B cell (primary cell): ENCODE measurements around the gene PARVA. TPM values are rescaled to one million over a fixed set of nuclear protein-coding genes. Genes with fewer than 3 reads are reported as not detected.

Experiments
- ATAC-seq: fragments of 200-7000 bp; cut with Tn5 transposase; one replicate; pipeline ENCODE4 v1.10.0; 2021; ENCODE audit warnings: low read depth, mild to moderate bottlenecking, moderate number of reproducible peaks, moderate library complexity
- CTCF ChIA-PET: fragments of 350-600 bp; sonication (Branson Sonifier 250); formaldehyde crosslinking; loops from one replicate; lab custom pipeline; 2021; ENCODE audit warnings: antibody characterized with exemption, inconsistent platforms; lab: Charles Lee
- POLR2A ChIA-PET: fragments of 350-600 bp; sonication (Branson Sonifier 250); formaldehyde crosslinking; loops from one replicate; lab custom pipeline; 2021; ENCODE audit warnings: antibody characterized with exemption; lab: Charles Lee
- DNase-seq: peaks from one replicate; pipeline ENCODE4 v3.0.0; 2013
- H2AFZ ChIP-seq: 2 replicates; pipeline ENCODE4 v1.6.1; 2012; ENCODE audit warnings: mild to moderate bottlenecking, low read depth, low read length; ENCODE audit not compliant: insufficient read depth, poor library complexity, severe bottlenecking
- H3K27ac ChIP-seq, 2 donors: 1 replicate in 1 of 2; 2 replicates in 1 of 2; pipeline ENCODE4 v1.5.1; 2012 to 2013; ENCODE audit warnings: low read length in 2 of 2, mild to moderate bottlenecking in 2 of 2, moderate library complexity in 1 of 2
- H3K27me3 ChIP-seq, 4 experiments: fragments of 200-600 bp in 1 of 4; sonication (generic) in 1 of 4; replicated peaks in 1 of 4; 1 replicate in 2 of 4; 2 replicates in 2 of 4; pipeline versions ENCODE4 v1.6.1 to v1.7.0; 2013 to 2016; ENCODE audit warnings: low read length in 3 of 4, mild to moderate bottlenecking in 2 of 4, mixed read lengths in 1 of 4, moderate library complexity in 1 of 4; ENCODE audit not compliant: insufficient read depth in 4 of 4, control insufficient read depth in 3 of 4; ENCODE audit errors: control extremely low read depth in 1 of 4
- H3K36me3 ChIP-seq, 2 experiments: replicated peaks in 1 of 2; 1 replicate in 1 of 2; 2 replicates in 1 of 2; pipeline versions ENCODE4 v1.6.1 to v1.7.1; 2013; ENCODE audit warnings: low read length in 1 of 2; ENCODE audit not compliant: insufficient read depth in 2 of 2, control insufficient read depth in 1 of 2; ENCODE audit errors: control extremely low read depth in 1 of 2, extremely low read depth in 1 of 2
- H3K4me1 ChIP-seq, 2 donors: fragments of 200-600 bp in 1 of 2; sonication (generic) in 1 of 2; 1 replicate in 1 of 2; 2 replicates in 1 of 2; pipeline versions ENCODE4 v1.5.1 to v1.6.1; 2013 to 2017; ENCODE audit warnings: low read length in 2 of 2; ENCODE audit not compliant: control insufficient read depth in 2 of 2, insufficient read depth in 2 of 2
- H3K4me2 ChIP-seq: replicated peaks from 2 replicates; pipeline ENCODE3; 2012; ENCODE audit warnings: mild to moderate bottlenecking, low read depth, low read length; ENCODE audit not compliant: poor library complexity, severe bottlenecking
- H3K4me3 ChIP-seq, 5 experiments: fragments of 200-600 bp in 1 of 5; sonication (generic) in 1 of 5; 1 replicate in 3 of 5; 2 replicates in 2 of 5; pipeline versions ENCODE4 v1.5.1 to v1.7.0; 2011 to 2016; ENCODE audit warnings: low read length in 4 of 5, mild to moderate bottlenecking in 4 of 5, low read depth in 2 of 5, control low read depth in 1 of 5, moderate library complexity in 1 of 5; ENCODE audit not compliant: insufficient read depth in 1 of 5; ENCODE audit errors: control extremely low read depth in 1 of 5, extremely low read depth in 1 of 5
- H3K79me2 ChIP-seq: fragments of 200-600 bp; sonication (generic); one replicate; pipeline ENCODE4 v1.6.0; 2016; ENCODE audit warnings: low read length; ENCODE audit not compliant: control insufficient read depth, insufficient read depth
- H3K9ac ChIP-seq: fragments of 200-600 bp; sonication (generic); 2 replicates; pipeline ENCODE4 v1.6.1; 2017; ENCODE audit warnings: mild to moderate bottlenecking, low read length, moderate library complexity
- H3K9me3 ChIP-seq, 3 donors: one replicate each; pipeline versions ENCODE4 v1.6.1 to v1.7.1; 2013; ENCODE audit warnings: low read length in 2 of 3; ENCODE audit not compliant: control insufficient read depth in 2 of 3, insufficient read depth in 1 of 3; ENCODE audit errors: control extremely low read depth in 1 of 3
- H4K20me1 ChIP-seq: 2 replicates; pipeline ENCODE4 v1.6.0; 2012; ENCODE audit warnings: mild to moderate bottlenecking, low read length; ENCODE audit not compliant: insufficient read depth, control insufficient read depth, poor library complexity, severe bottlenecking
- H3K27ac Mint-ChIP-seq: one replicate; pipeline ENCODE4 v1.8.0; 2021; ENCODE audit warnings: mixed read lengths
- H3K27me3 Mint-ChIP-seq: one replicate; pipeline ENCODE4 v1.8.0; 2021; ENCODE audit warnings: mixed read lengths
- H3K4me1 Mint-ChIP-seq: one replicate; pipeline ENCODE4 v1.8.0; 2021; ENCODE audit warnings: mixed read lengths
- H3K4me3 Mint-ChIP-seq: one replicate; pipeline ENCODE4 v1.8.0; 2021; ENCODE audit warnings: mixed read lengths
- H3K9me3 Mint-ChIP-seq: one replicate; pipeline ENCODE4 v1.8.0; 2022; ENCODE audit warnings: mixed read lengths; ENCODE audit not compliant: insufficient read depth
- CTCF ChIP-seq: fragments of 200-600 bp; IDR thresholded peaks from one replicate; pipeline ENCODE4 v1.8.0; 2022; ENCODE audit warnings: antibody characterized with exemption, mild to moderate bottlenecking
- EZH2 ChIP-seq: IDR thresholded peaks from 2 replicates; pipeline ENCODE4 v1.6.1; 2012; ENCODE audit warnings: borderline replicate concordance, low read depth, mild to moderate bottlenecking, moderate library complexity, low read length; ENCODE audit not compliant: insufficient read depth, poor library complexity, severe bottlenecking
- WGBS: methylation state at CpG from one replicate; pipeline ENCODE4 v1.1.5; 2013; ENCODE audit warnings: missing lambda C conversion rate; ENCODE audit not compliant: insufficient coverage; 5-methylcytosine and 5-hydroxymethylcytosine counted together
- intact Hi-C: fragments of 100-400 bp; cut with micrococcal nuclease; formaldehyde crosslinking; loops from one replicate; pipeline ENCODE4 v1.10.0; 2022
- polyA plus RNA-seq: library from polyadenylated mRNA; depleted of rRNA; stranded (reverse); fragments of >200 nt; gene quantifications from 2 replicates; pipeline ENCODE4 v1.2.3, GENCODE V29; 2012
- total RNA-seq, 2 donors: library from RNA; stranded (reverse); fragments of 120-200 nt in 1 of 2; gene quantifications; 1 replicate in 1 of 2; 2 replicates in 1 of 2; pipeline versions ENCODE4 v1.2.3 to v1.2.4, GENCODE V29; 2013 to 2022

PARVA gene
- total and polyA plus RNA-seq, 2 donors (not counting 1 experiment from before 2014, with no cell fraction given), result not detected

GRCh38 chr11:12581923-12582322 is 204.6 kb downstream of the PARVA start:
- ATAC-seq (no peak), DNase-seq (no peak)
- Histone ChIP-seq H3K9ac (no peak overlapping the region), H3K4me1 (no peaks in the 10 kb centered on the region), H3K36me3 (no peaks in the 10 kb centered on the region), H4K20me1 (no peaks in the 10 kb centered on the region), H3K27me3 (no peaks in the 10 kb centered on the region), H3K4me2 (no peak overlapping the region), H2AFZ (no peak overlapping the region), H3K79me2 (no peaks in the 10 kb centered on the region), H3K9me3 (peaks cover 0 to 5% (median 0%) of the 10 kb centered on the region in 3 donors), H3K27ac (no peak overlapping the region), H3K4me3 (no peak overlapping the region)
- intact Hi-C loops, result no loop called here
- no peak for TF ChIP-seq EZH2
- no peak for TF ChIP-seq CTCF
- no peaks in the 10 kb centered on the region for H3K4me1 Mint-ChIP-seq
- H3K9me3 Mint-ChIP-seq, result peaks cover 2% of the 10 kb centered on the region
- ChIA-PET CTCF (no interaction called here), POLR2A (no interaction called here)
- H3K27me3 Mint-ChIP-seq, result no peaks in the 10 kb centered on the region
- no CpG with 5 or more reads among the region's 1 CpG for WGBS
- no peak overlapping the region for H3K27ac Mint-ChIP-seq
- no peak overlapping the region for H3K4me3 Mint-ChIP-seq
